ENCODE measurements around the gene DPM3.

The DPM3 gene

DNA sequence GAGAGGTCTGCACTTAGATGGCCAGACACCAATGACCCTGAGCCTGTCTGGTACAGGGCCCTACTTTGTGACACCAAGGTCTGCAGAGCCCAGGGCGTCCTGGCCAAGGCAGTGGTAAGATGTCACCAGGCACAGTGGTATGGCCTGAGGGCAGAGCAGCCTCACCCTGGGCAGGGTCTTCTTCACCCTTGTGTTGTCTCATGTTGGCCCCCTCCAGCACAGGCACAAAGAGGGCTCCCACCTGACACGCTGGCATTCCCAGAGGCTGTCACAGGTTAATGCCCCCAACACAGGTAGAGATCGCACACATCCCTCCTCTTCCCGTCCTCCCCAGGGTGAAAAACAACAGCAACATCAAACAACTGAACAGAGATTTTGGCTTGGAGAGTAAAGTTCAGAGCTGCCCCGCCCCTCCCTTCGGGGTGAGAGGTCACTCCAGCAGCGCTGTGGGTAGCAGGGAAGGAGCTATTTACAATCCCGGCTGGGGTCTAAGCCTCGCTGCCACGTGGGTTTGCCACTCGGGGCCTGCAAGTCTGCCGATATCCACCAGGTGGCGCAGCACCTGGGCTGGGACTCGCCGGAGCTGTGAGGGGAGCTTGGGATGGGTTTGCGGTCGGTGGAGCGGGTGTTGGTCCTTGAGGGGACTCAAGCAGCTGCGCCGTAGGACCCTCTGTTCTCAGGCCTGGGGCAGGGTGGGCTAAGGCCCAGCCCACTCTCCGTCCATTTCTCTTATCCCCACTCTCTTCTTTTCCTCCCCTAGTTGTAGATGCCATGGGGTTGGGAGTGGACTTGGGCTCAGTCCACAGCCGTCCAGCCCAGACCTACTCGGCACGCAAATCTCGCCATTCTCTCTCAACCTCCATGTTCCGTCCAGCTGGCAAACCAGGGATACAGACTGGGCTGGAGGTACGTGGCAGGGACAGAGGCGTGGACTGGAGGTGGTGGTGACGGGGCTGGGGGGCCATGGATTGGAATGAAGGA, 49.0 kb downstream of the DPM3 start (continued):
- TF ChIP-seq ZNF660 (tag by site-specific recombination; IDR thresholded peaks at IDR 0.05) (peak; percentile 24; the same call in 1 of the 2 replicates), MZF1 (tag by site-specific recombination; IDR thresholded peaks at IDR 0.05; ENCODE audit: borderline replicate concordance) (no peak), WT1 (tag by site-specific recombination; IDR thresholded peaks at IDR 0.05) (no peak), ZNF544 (tag by site-specific recombination; IDR thresholded peaks at IDR 0.05) (no peak), ZFP37 (tag by site-specific recombination; IDR thresholded peaks at IDR 0.05) (no peak), SP3 (tag by site-specific recombination; IDR thresholded peaks at IDR 0.05) (0 out of 2 replicates have a peak, but pooled peaks have one; percentile 17), ZNF311 (tag by site-specific recombination; IDR thresholded peaks at IDR 0.05; ENCODE audit: borderline replicate concordance) (no peak), ZNF473 (tag by site-specific recombination; IDR thresholded peaks at IDR 0.05) (no peak), ZNF654 (tag by site-specific recombination; IDR thresholded peaks at IDR 0.05; ENCODE audit: low read depth) (peak; percentile 45), SETDB1 (IDR thresholded peaks at IDR 0.05; ENCODE audit: insufficient read length, low read length) (no peak)
- TF ChIP-seq, protein P1, sequence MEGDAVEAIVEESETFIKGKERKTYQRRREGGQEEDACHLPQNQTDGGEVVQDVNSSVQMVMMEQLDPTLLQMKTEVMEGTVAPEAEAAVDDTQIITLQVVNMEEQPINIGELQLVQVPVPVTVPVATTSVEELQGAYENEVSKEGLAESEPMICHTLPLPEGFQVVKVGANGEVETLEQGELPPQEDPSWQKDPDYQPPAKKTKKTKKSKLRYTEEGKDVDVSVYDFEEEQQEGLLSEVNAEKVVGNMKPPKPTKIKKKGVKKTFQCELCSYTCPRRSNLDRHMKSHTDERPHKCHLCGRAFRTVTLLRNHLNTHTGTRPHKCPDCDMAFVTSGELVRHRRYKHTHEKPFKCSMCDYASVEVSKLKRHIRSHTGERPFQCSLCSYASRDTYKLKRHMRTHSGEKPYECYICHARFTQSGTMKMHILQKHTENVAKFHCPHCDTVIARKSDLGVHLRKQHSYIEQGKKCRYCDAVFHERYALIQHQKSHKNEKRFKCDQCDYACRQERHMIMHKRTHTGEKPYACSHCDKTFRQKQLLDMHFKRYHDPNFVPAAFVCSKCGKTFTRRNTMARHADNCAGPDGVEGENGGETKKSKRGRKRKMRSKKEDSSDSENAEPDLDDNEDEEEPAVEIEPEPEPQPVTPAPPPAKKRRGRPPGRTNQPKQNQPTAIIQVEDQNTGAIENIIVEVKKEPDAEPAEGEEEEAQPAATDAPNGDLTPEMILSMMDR (tag by site-specific recombination; IDR thresholded peaks at IDR 0.05): peak; percentile 92
- TF ChIP-seq, protein P2, sequence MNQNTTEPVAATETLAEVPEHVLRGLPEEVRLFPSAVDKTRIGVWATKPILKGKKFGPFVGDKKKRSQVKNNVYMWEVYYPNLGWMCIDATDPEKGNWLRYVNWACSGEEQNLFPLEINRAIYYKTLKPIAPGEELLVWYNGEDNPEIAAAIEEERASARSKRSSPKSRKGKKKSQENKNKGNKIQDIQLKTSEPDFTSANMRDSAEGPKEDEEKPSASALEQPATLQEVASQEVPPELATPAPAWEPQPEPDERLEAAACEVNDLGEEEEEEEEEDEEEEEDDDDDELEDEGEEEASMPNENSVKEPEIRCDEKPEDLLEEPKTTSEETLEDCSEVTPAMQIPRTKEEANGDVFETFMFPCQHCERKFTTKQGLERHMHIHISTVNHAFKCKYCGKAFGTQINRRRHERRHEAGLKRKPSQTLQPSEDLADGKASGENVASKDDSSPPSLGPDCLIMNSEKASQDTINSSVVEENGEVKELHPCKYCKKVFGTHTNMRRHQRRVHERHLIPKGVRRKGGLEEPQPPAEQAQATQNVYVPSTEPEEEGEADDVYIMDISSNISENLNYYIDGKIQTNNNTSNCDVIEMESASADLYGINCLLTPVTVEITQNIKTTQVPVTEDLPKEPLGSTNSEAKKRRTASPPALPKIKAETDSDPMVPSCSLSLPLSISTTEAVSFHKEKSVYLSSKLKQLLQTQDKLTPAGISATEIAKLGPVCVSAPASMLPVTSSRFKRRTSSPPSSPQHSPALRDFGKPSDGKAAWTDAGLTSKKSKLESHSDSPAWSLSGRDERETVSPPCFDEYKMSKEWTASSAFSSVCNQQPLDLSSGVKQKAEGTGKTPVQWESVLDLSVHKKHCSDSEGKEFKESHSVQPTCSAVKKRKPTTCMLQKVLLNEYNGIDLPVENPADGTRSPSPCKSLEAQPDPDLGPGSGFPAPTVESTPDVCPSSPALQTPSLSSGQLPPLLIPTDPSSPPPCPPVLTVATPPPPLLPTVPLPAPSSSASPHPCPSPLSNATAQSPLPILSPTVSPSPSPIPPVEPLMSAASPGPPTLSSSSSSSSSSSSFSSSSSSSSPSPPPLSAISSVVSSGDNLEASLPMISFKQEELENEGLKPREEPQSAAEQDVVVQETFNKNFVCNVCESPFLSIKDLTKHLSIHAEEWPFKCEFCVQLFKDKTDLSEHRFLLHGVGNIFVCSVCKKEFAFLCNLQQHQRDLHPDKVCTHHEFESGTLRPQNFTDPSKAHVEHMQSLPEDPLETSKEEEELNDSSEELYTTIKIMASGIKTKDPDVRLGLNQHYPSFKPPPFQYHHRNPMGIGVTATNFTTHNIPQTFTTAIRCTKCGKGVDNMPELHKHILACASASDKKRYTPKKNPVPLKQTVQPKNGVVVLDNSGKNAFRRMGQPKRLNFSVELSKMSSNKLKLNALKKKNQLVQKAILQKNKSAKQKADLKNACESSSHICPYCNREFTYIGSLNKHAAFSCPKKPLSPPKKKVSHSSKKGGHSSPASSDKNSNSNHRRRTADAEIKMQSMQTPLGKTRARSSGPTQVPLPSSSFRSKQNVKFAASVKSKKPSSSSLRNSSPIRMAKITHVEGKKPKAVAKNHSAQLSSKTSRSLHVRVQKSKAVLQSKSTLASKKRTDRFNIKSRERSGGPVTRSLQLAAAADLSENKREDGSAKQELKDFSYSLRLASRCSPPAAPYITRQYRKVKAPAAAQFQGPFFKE (tag by site-specific recombination; IDR thresholded peaks at IDR 0.05; ENCODE audit: borderline replicate concordance): no peak
